Stimulated activated naive CD8-positive, alpha-beta T cell treated with anti-CD3 and anti-CD28 coated beads, Interleukin-15, Interleukin-2, amounts not matched to agents 100 U/mL and 50 U/mL, for 24 hours (primary cell): Measurements from ENCODE around the gene FCHO2.

Source experiments
- ATAC-seq: fragments of 150-1000 bp; cut with Tn5 transposase; one replicate; pipeline ENCODE4 v1.10.0; 2021
- DNase-seq: peaks from one replicate; pipeline ENCODE4 v3.0.0; 2021

FCHO2 gene

DNA sequence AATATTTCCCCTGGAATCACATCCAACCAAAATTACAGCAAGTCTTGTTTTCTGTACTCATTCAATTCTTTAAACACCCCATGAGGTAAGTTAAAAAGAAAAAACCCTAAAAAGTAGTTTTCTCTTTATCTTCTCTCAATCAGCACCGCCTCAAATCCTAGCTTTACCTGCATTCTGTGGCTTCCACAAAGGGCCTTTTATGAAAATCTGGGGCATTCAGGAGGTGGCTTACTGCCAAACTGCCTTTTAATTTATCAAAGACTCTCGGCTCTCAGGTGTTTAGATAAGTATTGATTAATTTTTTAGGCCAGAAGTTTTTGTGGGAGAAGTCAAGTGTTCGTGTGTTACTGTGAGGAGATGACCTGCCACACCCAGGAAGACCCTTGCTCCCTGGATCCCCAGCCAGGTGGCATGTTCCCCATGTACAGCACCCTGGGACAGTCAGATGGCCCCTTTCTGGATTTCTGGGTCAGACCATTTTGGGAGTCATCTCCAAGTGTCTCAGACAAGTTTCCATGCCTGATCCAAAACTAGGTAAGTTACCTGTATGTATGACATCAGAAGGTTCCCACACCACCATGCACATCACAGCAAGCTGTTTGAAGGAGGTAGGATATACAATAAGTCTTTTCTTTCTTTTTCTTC, 158.3 kb downstream of the FCHO2 start:
- ATAC-seq (no peak), DNase-seq (no peak)

GRCh38 chr5:73115399-73116051, 159.7 kb downstream of the FCHO2 start:
- no peak for ATAC-seq

DNA sequence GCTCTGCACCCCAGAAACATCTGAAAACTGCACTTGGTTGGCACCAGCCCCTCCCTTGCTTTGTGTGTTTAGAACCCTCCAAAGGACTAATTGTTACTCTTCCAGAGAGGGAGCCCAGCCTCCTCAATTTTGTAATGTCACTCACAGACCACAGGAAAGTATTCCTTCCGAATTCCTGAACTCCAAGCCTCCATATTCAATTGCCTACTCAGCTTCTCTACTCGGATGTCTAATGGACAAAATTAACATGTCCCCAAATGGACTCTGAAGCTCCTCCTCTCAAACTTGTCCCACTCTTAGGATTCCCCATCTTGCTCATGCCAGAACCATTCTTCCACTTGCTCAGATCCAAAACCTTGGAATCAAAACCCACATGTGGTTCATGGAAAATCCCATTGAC, 160.7 kb downstream of the FCHO2 start:
- ATAC-seq (no peak), DNase-seq (no peak)

More at GRCh38 chr5:73115399-73116051, 159.7 kb downstream of the FCHO2 start:
- no peak for DNase-seq

DNA sequence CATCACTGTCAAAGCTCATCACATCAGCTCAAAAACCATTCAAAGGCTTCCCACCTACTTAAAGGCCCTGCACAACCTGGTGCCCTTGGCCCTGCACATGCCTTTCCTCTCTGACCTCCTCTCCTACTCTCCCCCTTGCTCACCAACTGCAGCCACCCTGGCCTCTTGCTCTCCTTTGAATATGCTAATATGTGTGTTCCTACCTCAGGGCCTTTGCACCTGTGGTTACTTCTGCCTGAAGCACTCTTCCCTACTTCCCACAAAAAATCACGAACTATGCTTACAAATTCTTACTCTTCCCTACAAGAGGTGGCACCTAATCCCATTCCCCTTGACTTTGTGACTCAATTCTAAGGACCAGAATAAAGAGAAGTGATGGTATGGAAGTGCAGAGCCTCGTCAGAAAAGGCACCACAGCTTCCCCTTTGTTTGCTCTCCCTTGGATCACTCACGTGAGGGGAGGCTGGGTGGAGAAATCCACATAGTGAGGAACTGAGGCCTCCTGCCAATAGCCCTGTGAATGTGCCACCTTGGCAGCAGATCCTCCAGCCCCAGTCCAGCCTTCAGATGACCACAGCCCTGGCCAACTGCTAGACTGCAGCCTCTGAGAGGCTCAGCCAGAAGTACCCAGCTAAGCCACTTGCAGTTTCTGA, 161.4 kb downstream of the FCHO2 start:
- DNase-seq, result no peak
- no peak for ATAC-seq

DNA sequence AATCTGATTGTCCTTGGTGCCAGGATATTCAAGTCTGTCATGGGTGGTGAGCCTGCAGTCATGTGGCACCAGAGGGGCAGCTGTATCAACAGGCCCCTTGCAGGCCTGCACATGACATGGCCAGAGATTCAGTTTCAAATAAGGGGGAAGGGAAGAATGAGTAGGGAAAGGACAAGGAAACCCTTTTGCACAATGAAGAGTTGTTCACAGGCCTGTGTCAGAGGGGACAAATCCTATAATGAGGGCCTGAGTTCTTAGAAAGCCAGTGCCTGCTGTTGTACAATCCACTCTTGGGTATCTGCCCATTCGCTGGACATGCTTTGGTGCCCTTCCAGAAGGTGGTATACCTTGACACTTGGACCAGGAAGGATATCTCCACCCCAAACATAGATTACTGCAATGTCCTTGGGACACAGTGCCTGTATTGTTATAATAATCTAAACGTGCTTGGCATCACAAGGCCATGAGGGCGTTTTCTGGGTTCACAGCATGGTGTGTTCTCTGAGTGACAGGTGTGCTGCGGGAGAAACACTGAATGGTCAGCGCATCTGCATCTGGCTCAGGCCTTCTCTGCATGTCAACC, 162.6 kb downstream of the FCHO2 start:
- ATAC-seq (no peak), DNase-seq (no peak)

- peak; percentile 18 for DNase-seq
These were observed 163.8 kb downstream of the FCHO2 start for GRCh38 chr5:73119451-73120157.

DNA sequence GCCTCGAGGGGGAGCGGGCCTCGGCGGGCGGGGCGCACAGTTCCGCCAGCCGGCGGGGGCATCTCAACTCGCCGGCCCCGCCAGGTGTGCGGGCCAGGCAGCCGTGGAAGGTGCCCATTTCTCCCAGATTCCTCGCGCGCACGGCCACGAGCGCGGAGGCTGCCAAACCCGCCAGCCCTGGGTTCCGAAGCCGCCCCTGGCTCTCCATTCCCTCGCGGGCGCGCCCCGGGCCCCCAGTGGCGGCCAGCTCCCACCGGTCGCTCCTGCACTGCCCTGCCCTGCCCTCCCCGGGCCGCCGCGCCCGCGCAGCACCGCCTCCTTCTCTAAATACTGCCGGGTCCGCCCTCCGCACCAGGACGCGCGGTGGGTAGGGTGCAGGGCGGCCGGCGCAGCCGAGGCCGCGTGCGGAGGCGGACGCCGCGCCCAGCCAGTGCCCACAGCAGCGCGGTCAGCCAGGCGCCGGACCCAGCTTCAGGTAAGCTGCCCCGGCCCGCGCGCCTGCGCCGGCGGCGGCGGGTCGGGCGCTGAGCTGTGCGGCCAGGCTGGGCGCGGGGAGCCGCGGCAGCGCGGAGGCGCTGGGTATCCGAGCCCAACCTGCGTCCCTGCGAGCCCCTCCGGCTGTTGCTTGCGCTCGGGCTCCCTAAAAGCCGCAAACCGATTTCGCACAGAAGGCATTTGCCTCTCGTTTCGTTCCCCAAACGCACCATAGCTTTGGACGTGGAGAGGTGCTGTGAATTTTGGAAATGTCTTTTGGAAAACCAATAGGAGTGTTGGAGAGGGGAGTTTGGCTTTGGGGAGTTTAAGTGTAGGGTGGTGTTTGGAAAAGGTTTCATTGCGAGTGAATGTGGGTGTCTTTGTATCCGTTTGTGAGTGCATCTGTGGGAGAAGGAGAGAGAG, 164.6 kb downstream of the FCHO2 start, which contains the start of gene TMEM171:
Gene TMEM171, plus strand, starts transcription at position 354 of the 897 bp plus-strand sequence. CDS start 2,799 bp downstream, outside the sequence.
- DNase-seq (no peak), ATAC-seq (peak; percentile 42)

More at GRCh38 chr5:73119451-73120157, 163.8 kb downstream of the FCHO2 start:
- ATAC-seq, result peak; percentile 48

- ATAC-seq (no peak), DNase-seq (no peak)
These were observed 165.2 kb downstream of the FCHO2 start for GRCh38 chr5:73121119-73121463.

GRCh38 chr5:73122875-73123810, 167.3 kb downstream of the FCHO2 start:
- DNase-seq, result no peak
- ATAC-seq, result no peak

DNA sequence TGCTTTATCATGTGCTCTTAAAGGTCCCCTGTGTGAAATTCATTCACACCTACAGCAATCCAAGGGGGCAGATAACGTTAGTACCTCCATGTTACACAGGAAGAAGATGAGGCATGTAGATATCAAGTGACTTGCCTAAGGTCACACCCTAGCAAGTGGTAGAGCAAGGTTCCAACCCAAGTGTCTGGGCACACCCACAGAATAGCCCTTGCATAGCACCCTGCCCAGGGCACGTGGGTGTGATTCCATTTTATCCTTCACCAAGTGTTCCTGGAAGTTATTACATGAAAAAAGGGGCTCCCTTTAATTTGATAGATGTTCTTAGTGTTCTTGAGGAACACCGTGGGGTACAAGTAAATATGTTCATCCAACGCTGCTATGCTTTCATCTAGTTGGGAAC, 169.4 kb downstream of the FCHO2 start:
- ATAC-seq (no peak), DNase-seq (no peak)

DNA sequence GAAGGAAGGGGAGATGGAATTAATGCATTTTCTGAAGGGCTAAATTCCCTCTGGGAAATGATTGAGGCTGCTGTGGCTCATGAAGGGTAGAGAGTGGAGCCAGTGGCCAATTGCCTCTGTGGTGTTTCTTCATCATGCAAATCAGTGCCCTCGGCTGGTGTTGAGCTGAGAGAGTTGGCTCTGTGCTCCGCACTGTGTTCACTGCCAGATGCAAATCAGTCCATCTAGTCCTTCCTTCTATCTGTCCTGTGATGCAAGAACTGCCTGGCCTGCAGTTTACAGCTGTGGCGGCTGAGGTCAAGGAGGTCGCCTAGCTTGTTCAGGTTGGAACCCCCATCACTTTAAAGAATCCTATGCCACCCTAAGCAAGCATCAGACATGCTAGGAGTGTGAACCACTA, 170.5 kb downstream of the FCHO2 start:
- DNase-seq (no peak), ATAC-seq (no peak)

GRCh38 chr5:73126957-73127356, 171.1 kb downstream of the FCHO2 start:
- DNase-seq, result no peak
- ATAC-seq, result no peak

DNA sequence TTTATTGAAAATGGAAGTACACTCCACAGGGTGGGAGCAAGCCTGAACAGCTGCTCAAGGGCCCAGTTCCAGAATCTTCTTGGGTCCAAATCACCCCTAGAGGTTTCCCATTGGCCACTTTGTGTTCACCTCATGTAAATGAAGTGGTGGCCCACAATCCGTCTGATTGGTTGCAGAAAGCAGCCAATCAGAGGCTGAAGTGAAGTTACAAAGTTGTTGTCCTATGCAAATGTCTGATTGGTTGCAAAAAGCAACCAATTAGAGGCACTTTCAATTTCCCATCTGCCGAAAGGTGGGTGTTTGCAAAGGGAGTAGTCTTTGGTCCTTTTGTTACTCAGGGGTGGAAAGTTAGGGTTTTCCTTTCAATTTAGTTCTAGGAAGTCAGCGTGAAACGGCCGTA, 173.3 kb downstream of the FCHO2 start:
- DNase-seq, result no peak
- no peak for ATAC-seq

- ATAC-seq (no peak), DNase-seq (no peak)
These were observed 175.0 kb downstream of the FCHO2 start for GRCh38 chr5:73130811-73131210.

- ATAC-seq (no peak), DNase-seq (no peak)
These were observed 176.0 kb downstream of the FCHO2 start for GRCh38 chr5:73131711-73132425.

GRCh38 chr5:73132759-73133158, 176.9 kb downstream of the FCHO2 start:
- ATAC-seq (no peak), DNase-seq (no peak)

DNA sequence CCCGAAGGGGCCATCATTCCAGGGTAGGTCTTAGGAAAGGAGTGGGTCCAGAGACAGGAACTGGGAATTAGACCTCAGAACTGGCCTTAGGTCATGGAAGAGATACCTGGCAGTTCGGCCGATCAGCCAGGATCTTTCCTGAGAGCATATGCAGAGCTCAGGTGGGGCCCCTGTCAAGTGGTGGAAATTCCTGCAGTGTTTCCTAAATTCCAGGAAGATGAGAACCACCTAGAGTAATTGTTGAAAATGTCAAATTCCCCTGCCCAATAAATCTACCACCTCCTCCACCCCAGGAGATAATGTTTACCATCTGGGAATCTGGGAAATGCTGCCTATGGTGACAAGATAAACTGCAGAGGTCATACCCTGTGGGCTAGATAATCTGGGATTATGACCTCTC, 179.2 kb downstream of the FCHO2 start:
- ATAC-seq, result no peak
- no peak for DNase-seq

DNA sequence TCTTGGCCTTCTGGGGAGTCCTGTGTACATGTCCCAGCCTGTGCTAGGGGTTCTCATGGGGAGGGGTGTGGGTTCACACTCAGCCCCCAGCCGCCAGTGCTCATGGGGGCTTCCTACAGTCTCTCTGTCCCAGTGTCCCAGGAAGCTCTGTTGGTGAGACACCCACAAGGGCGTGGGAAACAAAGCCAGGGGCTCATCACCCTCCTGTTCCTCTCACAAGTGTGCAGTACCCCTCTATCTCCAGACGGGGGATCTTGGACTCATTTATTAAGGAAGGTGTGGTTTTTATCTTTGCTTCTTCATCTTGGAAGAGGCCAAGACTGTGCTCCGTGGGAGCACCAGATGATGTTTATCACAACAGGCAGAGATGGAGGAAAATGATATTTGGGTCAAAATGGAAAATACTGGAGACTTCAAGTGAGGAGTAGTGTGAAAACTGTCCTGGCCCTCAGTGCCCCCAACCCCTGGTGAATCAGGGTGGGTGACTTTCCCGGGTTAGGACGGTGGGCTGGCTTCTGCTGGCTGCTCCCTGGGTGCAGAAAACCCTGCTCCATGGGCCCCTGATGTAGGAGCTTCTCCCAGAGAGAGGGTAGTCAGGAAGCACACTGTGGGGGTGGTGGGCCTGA, 179.7 kb downstream of the FCHO2 start:
- ATAC-seq (no peak), DNase-seq (no peak)

DNA sequence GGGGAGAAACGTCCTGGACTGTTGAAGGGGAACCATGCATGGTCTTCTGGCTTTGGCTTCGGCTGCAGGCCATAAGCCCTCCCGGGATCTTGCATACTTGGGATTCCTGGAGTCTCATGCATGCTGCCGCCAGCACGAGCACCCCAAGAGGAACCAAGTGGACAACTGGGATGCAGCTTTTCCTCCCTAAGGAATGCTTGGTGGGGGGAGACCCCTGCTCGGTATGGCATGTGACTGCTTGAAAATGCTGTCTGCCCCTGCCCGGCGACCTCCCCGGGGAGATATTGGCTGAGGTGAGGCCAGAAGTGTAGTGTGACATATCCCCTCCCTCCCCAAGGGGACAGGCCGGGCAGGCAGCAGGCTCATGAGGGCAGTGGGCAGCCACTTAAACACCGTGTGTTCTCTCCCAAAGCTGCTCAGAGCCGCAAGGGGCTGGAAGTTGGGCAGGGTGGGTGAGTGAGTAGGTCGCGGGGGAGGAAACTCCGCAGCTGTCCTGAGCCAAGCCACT, 180.3 kb downstream of the FCHO2 start:
- DNase-seq (no peak), ATAC-seq (no peak)
